A673 (cell line): Measurements from ENCODE around the gene HOXC12.

Experiments used
- EZH2 ChIP-seq: fragments of 200-600 bp; sonication (generic); IDR thresholded peaks from 2 replicates; pipeline ENCODE4 v1.6.1; 2017; ENCODE audit warnings: borderline replicate concordance, low read depth, mild to moderate bottlenecking, mixed read lengths, antibody characterized with exemption, low read length; ENCODE audit not compliant: poor library complexity, severe bottlenecking
- TF ChIP-seq, protein P1 (sequence below): fragments of 300-800, 200-600 bp; sonication (generic); conservative IDR thresholded peaks from 2 replicates; pipeline ENCODE4 v1.5.1; 2017; ENCODE audit warnings: low read depth, mild to moderate bottlenecking, antibody characterized with exemption, low read length, moderate library complexity, mixed read lengths

- TF ChIP-seq, protein P1, sequence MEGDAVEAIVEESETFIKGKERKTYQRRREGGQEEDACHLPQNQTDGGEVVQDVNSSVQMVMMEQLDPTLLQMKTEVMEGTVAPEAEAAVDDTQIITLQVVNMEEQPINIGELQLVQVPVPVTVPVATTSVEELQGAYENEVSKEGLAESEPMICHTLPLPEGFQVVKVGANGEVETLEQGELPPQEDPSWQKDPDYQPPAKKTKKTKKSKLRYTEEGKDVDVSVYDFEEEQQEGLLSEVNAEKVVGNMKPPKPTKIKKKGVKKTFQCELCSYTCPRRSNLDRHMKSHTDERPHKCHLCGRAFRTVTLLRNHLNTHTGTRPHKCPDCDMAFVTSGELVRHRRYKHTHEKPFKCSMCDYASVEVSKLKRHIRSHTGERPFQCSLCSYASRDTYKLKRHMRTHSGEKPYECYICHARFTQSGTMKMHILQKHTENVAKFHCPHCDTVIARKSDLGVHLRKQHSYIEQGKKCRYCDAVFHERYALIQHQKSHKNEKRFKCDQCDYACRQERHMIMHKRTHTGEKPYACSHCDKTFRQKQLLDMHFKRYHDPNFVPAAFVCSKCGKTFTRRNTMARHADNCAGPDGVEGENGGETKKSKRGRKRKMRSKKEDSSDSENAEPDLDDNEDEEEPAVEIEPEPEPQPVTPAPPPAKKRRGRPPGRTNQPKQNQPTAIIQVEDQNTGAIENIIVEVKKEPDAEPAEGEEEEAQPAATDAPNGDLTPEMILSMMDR = no peak
- TF ChIP-seq EZH2 = no peak
Observed at GRCh38 chr12:53947743-53948142, 7.0 kb upstream of the HOXC12 start.
